ENCODE measurements around the gene YPEL4. TPM values are rescaled to one million over a fixed set of nuclear protein-coding genes. Genes with fewer than 3 reads are reported as not detected.

YPEL4 gene
- total RNA-seq, 1 donor from 2014 or later = 0.25 TPM

GRCh38 chr11:57652230-57652629, 2.5 kb upstream of the YPEL4 start:
- intact Hi-C loops (cut with micrococcal nuclease) = loop anchor here (2.0 kb wide), 1 partner anchor 15 kb away; no protein-coding TSS in a partner anchor

GRCh38 chr11:57651408-57651807, 1.7 kb upstream of the YPEL4 start:
- intact Hi-C loops (cut with micrococcal nuclease) = no loop called here

- intact Hi-C loops (cut with micrococcal nuclease) = no loop called here
Measured at GRCh38 chr11:57650739-57651090, 1.0 kb upstream of the YPEL4 start.

GRCh38 chr11:57648801-57649735, 644 bp downstream of the YPEL4 start:
- intact Hi-C loops (cut with micrococcal nuclease) = loop anchor here (1.0 kb wide), 1 partner anchor 8 kb away; the partner anchor contains the start of gene CLP1

GRCh38 chr11:57647960-57648800, 1.5 kb downstream of the YPEL4 start:
- intact Hi-C loops (cut with micrococcal nuclease) = no loop called here

- intact Hi-C loops (cut with micrococcal nuclease) = no loop called here
Measured at GRCh38 chr11:57647372-57647771, 2.3 kb downstream of the YPEL4 start.

GRCh38 chr11:57646799-57647303, 2.9 kb downstream of the YPEL4 start:
- intact Hi-C loops (cut with micrococcal nuclease) = no loop called here

GRCh38 chr11:57646194-57646798, 3.4 kb downstream of the YPEL4 start:
- intact Hi-C loops (cut with micrococcal nuclease) = no loop called here

GRCh38 chr11:57645689-57646085, 4.0 kb downstream of the YPEL4 start:
- intact Hi-C loops (cut with micrococcal nuclease) = loop anchor here (2.0 kb wide), 2 partner anchors 155 to 187 kb away; no protein-coding TSS in a partner anchor

- intact Hi-C loops (cut with micrococcal nuclease) = loop anchor here (1.0 to 2.0 kb wide), 4 partner anchors 114 to 300 kb away; no protein-coding TSS in a partner anchor
Measured at GRCh38 chr11:57644748-57645688, 4.7 kb downstream of the YPEL4 start.

GRCh38 chr11:57643802-57644201, 5.9 kb downstream of the YPEL4 start:
- intact Hi-C loops (cut with micrococcal nuclease) = loop anchor here (1.0 to 2.0 kb wide), 4 partner anchors 113 to 299 kb away; no protein-coding TSS in a partner anchor

- intact Hi-C loops (cut with micrococcal nuclease) = loop anchor here (1.0 to 2.0 kb wide), 2 partner anchors 73 to 296 kb away; no protein-coding TSS in a partner anchor
Measured at GRCh38 chr11:57641011-57641807, 8.5 kb downstream of the YPEL4 start.

- intact Hi-C loops (cut with micrococcal nuclease) = loop anchor here (2.0 kb wide), 1 partner anchor 295 kb away; no protein-coding TSS in a partner anchor
Measured at GRCh38 chr11:57640068-57640800, 9.5 kb downstream of the YPEL4 start.

- intact Hi-C loops (cut with micrococcal nuclease) = loop anchor here (2.0 kb wide), 1 partner anchor 295 kb away; no protein-coding TSS in a partner anchor
Measured at GRCh38 chr11:57639321-57640067, 10.2 kb downstream of the YPEL4 start.

GRCh38 chr11:57638811-57639320, 10.8 kb downstream of the YPEL4 start:
- intact Hi-C loops (cut with micrococcal nuclease) = no loop called here

- intact Hi-C loops (cut with micrococcal nuclease) = no loop called here
Measured at GRCh38 chr11:57638005-57638781, 11.5 kb downstream of the YPEL4 start.

GRCh38 chr11:57637626-57638004, 12.1 kb downstream of the YPEL4 start:
- intact Hi-C loops (cut with micrococcal nuclease) = no loop called here

Data from T-helper 2 cell treated with Interferon-gamma antibody and Interleukin-4, amounts not matched to agents 100 ng/mL and 5 ng/mL, for 36 hours (primary cell).